IPS-20b (cell line): Measurements from ENCODE around the gene HAUS3.

ENCODE experiments used
- H3K27ac ChIP-seq: one replicate; pipeline ENCODE4 v1.5.1; 2013; ENCODE audit warnings: low read length
- H3K27me3 ChIP-seq: 2 replicates; pipeline ENCODE4 v1.6.1; 2013; ENCODE audit warnings: mild to moderate bottlenecking, low read length, inconsistent platforms; ENCODE audit not compliant: insufficient read depth
- H3K36me3 ChIP-seq: 2 replicates; pipeline ENCODE4 v1.6.1; 2013; ENCODE audit warnings: low read depth, mild to moderate bottlenecking, inconsistent platforms, low read length, moderate library complexity; ENCODE audit not compliant: insufficient read depth
- H3K4me1 ChIP-seq: 2 replicates; pipeline ENCODE4 v1.6.1; 2013; ENCODE audit warnings: mild to moderate bottlenecking, control low read depth, inconsistent platforms, low read length, moderate library complexity; ENCODE audit not compliant: insufficient read depth
- H3K4me3 ChIP-seq: 2 replicates; pipeline ENCODE4 v1.5.1; 2013; ENCODE audit warnings: mild to moderate bottlenecking, low read length, inconsistent platforms
- H3K9ac ChIP-seq: 2 replicates; pipeline ENCODE4 v1.6.1; 2013; ENCODE audit warnings: low read depth, mild to moderate bottlenecking, inconsistent platforms, low read length, moderate library complexity
- H3K9me3 ChIP-seq: 2 replicates; pipeline ENCODE4 v1.6.1; 2013; ENCODE audit warnings: mild to moderate bottlenecking, low read depth, low read length, inconsistent platforms; ENCODE audit not compliant: insufficient read depth

Gene HAUS3

DNA sequence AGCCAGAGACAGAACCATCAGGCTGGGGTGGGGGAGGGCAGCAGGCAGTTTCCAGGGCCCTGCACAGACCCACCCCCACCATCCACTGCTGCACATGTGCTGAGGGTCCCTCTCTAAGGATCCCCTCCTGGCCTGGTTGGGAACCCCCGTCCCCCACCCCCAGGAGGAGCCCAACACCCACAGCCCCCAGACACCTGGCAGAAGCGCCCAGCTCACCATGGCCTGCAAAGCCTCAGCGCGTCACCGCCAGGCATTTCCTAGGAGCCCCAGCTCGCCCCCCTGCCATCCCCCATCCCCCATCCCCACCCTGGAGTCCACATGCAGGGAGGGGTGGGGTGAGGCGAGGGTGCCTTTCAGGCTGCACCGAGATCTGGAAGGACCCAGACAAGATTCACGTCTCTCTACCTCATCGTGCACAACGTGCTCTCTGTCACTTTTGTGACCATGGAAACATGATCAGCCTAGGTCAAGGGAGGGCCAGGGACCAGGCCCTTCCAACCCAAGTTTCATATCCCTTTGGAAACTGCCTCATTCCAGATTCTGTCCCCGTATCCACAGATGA is 10.7 kb upstream of the HAUS3 start:
- peaks cover 5% of the 10 kb centered on the region; the same call in 1 of the 2 replicates for H3K36me3 ChIP-seq

DNA sequence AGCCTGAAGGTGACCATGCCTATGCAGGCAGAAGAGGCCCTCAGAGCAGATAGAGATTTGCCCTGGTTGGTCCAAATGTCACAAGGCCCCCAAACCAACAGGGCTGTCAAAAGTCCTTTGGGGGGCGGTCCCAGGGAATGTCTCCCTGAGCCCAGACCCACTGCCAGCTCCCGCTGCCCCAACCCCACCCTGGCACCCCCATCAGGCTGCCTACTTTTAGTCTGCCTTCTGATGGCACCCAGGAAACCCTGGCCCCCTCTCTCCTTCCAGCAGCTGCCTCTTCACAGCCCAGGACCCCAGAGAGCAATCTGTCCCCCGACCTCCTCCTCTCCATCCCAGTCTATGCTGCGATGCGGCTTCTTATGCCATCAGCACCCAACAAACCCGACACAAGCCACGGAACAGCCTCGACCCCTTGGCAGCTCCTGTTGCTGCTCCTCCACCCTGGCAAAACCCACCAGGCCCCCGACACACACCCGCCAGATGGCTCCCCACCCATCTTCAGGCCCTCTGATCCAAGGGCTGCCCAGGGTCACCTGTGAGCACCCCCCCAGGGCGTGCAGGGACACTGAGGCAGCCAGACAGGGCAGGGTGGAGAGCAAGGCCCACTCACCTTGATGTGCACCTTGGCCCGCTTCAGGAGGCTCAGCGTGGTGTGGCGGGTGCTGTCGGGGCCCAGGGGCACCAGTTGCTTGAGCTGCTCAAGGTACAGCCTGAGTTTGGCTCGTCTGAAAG is 10.0 kb upstream of the HAUS3 start:
- H3K27ac ChIP-seq: no peak overlapping the region
- H3K27me3 ChIP-seq: no peaks in the 10 kb centered on the region
- no peak overlapping the region for H3K9ac ChIP-seq
- H3K4me1 ChIP-seq: no peaks in the 10 kb centered on the region
- no peak overlapping the region for H3K4me3 ChIP-seq
- H3K36me3 ChIP-seq: peaks cover 5% of the 10 kb centered on the region; the same call in 1 of the 2 replicates
- no peaks in the 10 kb centered on the region for H3K9me3 ChIP-seq

More for the DNA sequence above, 10.7 kb upstream of the HAUS3 start:
- Histone ChIP-seq H3K4me3 (no peak overlapping the region), H3K27me3 (no peaks in the 10 kb centered on the region), H3K27ac (no peak overlapping the region), H3K9me3 (no peaks in the 10 kb centered on the region), H3K4me1 (no peaks in the 10 kb centered on the region), H3K9ac (no peak overlapping the region)

DNA sequence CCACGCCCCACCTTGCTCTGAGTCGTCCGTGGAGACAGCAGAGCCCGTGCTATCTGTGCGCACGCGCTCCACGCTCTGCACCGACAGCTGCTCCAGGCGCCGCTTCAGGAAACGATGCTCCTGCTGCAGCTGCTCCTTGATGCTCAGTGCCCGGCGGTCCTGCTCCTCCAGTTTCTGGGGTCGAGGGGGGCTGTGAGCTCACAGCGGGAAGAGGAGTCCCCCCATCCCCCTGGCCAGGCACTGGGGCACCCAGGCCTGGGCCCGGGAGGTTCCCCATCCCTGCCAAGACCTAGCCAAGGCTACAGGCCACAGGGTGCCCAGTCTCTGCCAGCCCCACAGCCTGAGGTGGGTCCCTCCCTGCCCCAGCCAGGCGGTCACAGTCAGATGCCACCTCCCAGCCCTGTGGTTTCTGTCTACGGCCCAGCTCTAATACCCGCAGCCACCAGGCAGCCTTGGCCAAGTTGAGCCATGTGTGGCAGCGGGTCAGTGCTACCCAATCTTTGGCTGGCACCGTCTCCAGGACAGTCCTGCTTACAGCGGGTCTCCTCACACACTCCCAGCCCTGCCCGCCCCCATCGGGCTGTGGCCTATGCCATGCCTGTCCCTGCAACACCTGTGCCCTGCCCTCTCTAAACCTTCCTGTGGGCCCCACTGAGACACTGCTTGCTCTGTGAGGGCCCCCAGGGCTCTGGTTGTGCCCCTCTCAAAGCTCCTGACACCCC is 9.3 kb upstream of the HAUS3 start:
- no peak overlapping the region for H3K9ac ChIP-seq
- H3K27ac ChIP-seq: no peak overlapping the region
- H3K4me3 ChIP-seq: no peak overlapping the region
- H3K36me3 ChIP-seq: peaks cover 5% of the 10 kb centered on the region; the same call in 1 of the 2 replicates
- H3K4me1 ChIP-seq: no peaks in the 10 kb centered on the region
- H3K27me3 ChIP-seq: no peaks in the 10 kb centered on the region
- H3K9me3 ChIP-seq: no peaks in the 10 kb centered on the region

DNA sequence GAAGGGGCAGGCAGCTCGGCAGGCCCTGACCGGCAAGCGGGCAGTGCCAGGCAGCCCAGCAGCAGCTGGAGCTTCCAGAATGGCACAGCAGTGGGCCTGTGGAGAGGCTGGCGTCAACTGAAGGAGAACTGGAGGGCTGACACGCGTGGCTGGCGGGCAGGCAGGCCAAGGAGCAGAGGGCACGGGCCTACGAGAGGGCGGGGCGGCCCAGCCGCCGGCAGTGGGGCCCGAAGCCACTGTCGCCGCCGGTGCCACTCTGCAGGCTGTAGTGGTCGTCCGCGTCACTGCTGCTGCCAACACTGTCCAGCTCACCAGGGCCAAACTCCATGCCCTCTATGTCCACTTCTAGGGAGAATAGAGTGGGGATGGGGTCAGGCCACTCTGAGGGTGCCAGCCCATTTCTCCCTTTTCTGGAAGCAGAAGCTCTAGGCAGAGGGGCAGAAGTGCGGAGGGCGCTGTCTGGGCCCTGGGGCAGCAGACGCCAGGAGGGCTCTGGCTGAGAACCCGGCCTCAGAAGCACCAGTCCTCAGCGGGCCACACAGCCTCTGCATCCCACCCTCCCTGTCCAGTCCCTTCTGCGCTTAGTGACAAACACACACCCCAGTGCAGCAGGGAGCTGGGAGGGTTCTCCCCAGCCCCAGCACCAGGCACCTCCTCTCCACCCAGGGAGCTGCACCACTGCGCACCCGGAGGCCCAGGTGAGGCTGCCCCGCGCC is 8.6 kb upstream of the HAUS3 start:
- no peak overlapping the region for H3K4me3 ChIP-seq
- H3K27me3 ChIP-seq: no peaks in the 10 kb centered on the region
- H3K9ac ChIP-seq: no peak overlapping the region
- H3K9me3 ChIP-seq: no peaks in the 10 kb centered on the region
- no peak overlapping the region for H3K27ac ChIP-seq
- H3K4me1 ChIP-seq: no peaks in the 10 kb centered on the region
- peaks cover 5% of the 10 kb centered on the region; the same call in 1 of the 2 replicates for H3K36me3 ChIP-seq

DNA sequence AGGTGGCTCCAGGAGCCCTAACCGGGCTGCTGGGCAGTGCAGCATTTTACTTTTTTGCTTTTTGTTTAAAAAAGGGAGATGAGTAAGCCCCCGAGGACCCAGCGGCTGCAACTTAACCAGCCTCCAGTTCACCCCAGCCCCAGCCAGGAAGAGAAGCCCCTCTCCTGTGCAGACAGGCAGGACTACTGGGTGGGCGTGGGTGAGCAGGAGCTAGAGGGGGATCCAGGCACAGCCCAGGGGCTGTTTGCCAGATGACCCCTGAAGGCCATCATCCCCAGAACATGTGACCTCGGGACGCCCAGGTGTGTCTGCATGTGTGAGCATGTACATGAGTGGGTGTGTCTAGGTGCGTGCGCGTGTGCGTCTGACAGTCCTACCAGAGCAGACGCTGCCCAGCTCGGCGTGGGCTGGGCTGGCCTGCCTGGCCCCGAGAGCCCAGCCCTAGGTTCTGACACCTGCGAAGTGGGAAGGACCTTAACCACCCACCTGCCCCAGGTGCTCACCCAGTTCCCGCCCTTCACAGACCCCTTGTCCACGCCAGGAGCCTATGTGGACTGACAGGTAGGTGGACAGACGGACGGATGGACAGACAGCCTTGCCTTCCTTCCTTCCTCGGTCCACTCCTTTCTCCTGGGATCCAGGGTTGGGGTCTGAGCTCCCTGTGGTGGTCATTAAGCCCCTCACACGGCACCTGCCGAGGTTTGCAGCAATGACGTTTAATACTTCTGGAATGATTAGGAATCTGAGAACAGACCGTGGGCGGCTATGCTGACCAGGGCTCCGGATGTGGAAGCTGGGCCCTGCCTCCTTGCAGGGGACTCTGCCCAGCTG is 7.8 kb upstream of the HAUS3 start:
- Histone ChIP-seq H3K27ac (no peak overlapping the region), H3K27me3 (no peaks in the 10 kb centered on the region), H3K4me1 (no peaks in the 10 kb centered on the region), H3K9ac (no peak overlapping the region), H3K4me3 (no peak overlapping the region), H3K36me3 (peaks cover 2% of the 10 kb centered on the region; the same call in 1 of the 2 replicates), H3K9me3 (peaks cover 2% of the 10 kb centered on the region)

DNA sequence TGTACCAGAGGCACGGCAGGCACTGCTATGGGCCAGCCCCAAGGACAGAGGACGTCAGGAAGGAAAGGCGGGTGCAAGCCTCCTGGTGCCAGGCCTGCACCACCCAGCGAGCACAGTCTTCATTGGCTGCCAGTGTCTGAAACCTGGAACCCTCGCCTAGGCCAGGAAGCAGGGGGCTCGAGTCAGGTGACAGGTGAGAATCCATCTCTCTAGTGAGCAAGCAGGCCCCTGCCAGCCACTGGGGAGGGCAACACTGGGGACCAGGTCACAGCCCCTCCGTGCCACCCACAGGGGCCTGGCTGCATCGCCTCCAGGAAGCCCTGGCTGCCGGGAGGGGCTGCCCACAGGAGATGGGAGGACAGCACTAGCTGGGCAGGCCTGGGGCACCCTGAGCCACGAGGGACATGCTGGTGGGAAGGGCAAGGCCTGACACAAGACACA is 6.9 kb upstream of the HAUS3 start:
- Histone ChIP-seq H3K9ac (no peak overlapping the region), H3K4me3 (no peak overlapping the region), H3K27me3 (peaks cover under 1% of the 10 kb centered on the region; the same call in 1 of the 2 replicates), H3K9me3 (peaks cover 8% of the 10 kb centered on the region), H3K36me3 (no peaks in the 10 kb centered on the region), H3K27ac (no peak overlapping the region), H3K4me1 (no peaks in the 10 kb centered on the region)

DNA sequence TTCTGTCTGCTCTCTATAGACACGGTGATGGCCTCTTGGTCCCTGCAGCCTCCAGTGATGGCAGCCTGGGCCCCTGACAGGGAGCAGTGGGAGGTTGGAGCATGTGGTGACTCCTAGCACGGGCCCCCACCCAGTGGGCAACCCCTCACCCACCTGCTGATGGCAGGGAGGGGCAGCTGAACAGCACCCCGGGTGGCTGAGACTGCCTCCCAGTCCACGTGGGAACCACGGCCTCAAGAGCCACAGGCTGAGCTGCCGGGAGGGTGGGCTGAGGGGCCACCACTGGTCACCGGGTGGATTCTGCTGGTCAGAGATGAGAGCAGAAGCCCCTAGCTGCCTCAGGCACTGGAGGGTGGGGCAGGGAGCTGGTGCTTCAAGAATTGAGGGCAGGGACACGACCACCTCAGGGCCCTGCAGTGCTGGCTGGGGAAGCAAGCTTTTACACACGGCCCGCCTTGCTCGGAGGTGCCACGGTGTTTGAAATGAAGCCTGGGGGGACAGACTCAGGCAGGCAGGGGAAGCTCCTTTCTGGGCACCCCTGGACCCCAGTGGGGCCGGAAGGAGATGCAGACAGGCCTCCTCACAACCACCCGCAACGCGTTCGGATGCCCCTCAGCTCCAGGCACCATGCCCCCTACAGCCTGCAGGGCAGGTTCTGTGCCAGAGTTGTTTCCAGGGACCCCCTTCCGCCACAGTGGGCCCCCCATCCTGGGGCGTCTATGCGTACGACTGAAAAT is 6.3 kb upstream of the HAUS3 start:
- peaks cover 3% of the 10 kb centered on the region; the same call in 1 of the 2 replicates for H3K27me3 ChIP-seq
- peaks cover 8% of the 10 kb centered on the region for H3K9me3 ChIP-seq
- no peaks in the 10 kb centered on the region for H3K36me3 ChIP-seq
- H3K4me1 ChIP-seq: no peaks in the 10 kb centered on the region
- H3K4me3 ChIP-seq: no peak overlapping the region
- H3K9ac ChIP-seq: no peak overlapping the region
- H3K27ac ChIP-seq: no peak overlapping the region

DNA sequence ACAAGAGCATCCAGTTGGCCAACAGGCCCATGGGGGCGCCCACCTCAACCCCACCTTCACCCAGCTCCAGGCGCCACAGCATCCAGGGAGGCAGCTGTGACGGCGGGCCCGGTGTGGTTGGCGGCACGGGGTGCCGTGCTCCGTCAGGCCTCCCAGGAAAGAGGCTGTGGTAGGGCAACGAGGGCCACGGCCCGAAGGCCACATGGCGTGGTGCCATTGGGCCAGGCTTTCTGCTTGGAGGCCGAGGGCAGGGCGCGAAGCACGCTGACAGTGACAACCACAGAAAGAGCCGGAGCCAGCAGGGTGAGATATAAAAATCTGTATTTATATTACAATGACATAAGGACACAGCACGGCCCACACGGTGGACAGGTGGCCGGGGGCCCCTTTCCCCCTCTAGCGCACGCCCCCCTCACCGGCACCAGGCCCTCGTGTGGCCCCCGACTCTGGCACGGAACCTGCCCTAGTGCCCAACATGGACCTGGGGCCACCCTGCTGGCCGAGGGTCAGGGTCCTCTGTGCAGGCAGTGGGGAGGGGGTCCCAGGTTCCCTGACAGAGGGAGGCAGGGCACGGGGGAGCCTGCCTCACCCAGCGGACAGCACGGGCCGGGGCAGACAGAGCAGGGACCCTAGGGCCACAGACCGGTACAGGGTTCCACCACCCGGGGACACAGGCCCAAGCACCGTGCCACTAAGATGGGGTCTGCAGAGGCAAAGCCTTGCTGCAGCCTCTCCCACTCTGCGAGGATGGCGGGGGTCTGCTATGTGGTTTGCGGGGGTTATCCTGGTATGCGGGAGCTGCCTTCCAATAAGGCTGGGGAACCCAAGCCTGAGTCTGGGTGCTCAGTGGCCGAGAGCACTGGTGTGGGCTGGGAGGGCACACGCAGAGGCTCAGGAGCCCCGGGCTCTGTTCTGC is 5.5 kb upstream of the HAUS3 start:
- H3K9me3 ChIP-seq: peaks cover 8% of the 10 kb centered on the region
- H3K4me1 ChIP-seq: no peaks in the 10 kb centered on the region
- no peak overlapping the region for H3K9ac ChIP-seq
- peaks cover 3% of the 10 kb centered on the region; the same call in 1 of the 2 replicates for H3K27me3 ChIP-seq
- H3K4me3 ChIP-seq: no peak overlapping the region
- H3K27ac ChIP-seq: no peak overlapping the region
- no peaks in the 10 kb centered on the region for H3K36me3 ChIP-seq

DNA sequence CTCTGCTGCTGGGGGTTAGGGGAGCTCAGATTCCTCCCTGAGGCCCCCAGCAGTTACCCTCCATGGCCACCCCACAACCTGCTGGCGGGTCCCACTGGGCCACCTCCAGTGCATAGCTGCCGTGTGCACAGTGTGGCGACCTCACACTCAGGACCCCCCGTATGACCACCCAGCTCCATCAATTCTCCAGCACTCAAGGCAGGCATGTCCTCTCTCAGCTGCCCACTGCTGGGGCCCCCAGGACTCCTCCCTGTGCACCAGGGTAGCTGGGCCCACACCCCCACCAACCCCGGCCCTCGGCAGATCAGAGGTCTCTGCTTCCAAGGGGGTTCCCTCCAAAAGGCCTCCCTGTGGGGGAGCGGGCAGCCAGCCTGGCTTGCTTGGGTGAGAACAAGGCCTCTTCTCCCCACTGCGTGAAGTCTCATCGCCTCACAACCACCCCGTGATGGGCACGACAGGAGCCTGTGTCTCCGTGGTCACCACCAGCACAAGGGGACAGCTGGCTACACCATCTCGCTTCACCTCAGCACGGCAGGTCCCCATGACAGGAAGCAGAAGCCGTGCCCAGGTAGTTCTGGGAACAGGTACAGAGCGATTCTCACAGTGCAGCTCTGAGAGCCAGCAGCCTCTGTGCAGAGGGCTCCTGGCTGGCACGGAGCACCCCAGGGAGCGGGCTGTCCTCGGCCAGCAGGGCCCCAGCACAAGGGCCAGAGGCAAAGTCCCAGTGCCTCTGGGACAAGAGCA is 4.6 kb upstream of the HAUS3 start:
- Histone ChIP-seq H3K9ac (no peak overlapping the region), H3K36me3 (no peaks in the 10 kb centered on the region), H3K27ac (no peak overlapping the region), H3K4me3 (no peak overlapping the region), H3K27me3 (peaks cover 3% of the 10 kb centered on the region; the same call in 1 of the 2 replicates), H3K9me3 (peaks cover 8% of the 10 kb centered on the region), H3K4me1 (no peaks in the 10 kb centered on the region)
